OCI-LY1 (cell line): Measurements from ENCODE around the gene COMT.

ENCODE experiments used
- EZH2 ChIP-seq: fragments of 200-600 bp; sonication (generic), shearing (Covaris generic); IDR thresholded peaks from 2 replicates; pipeline ENCODE4 v1.8.0; 2017; ENCODE audit warnings: borderline replicate concordance, mixed run types, mild to moderate bottlenecking, antibody characterized with exemption, low read length, moderate library complexity, mixed read lengths
- TF ChIP-seq, protein P1 (sequence below): fragments of 200-600 bp; sonication (generic), shearing (Covaris generic); IDR thresholded peaks from 2 replicates; pipeline ENCODE4 v1.5.1; 2017; ENCODE audit warnings: mild to moderate bottlenecking, antibody characterized with exemption, low read length, moderate library complexity, mixed read lengths

- TF ChIP-seq, protein P1, sequence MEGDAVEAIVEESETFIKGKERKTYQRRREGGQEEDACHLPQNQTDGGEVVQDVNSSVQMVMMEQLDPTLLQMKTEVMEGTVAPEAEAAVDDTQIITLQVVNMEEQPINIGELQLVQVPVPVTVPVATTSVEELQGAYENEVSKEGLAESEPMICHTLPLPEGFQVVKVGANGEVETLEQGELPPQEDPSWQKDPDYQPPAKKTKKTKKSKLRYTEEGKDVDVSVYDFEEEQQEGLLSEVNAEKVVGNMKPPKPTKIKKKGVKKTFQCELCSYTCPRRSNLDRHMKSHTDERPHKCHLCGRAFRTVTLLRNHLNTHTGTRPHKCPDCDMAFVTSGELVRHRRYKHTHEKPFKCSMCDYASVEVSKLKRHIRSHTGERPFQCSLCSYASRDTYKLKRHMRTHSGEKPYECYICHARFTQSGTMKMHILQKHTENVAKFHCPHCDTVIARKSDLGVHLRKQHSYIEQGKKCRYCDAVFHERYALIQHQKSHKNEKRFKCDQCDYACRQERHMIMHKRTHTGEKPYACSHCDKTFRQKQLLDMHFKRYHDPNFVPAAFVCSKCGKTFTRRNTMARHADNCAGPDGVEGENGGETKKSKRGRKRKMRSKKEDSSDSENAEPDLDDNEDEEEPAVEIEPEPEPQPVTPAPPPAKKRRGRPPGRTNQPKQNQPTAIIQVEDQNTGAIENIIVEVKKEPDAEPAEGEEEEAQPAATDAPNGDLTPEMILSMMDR: no peak
- TF ChIP-seq EZH2: no peak
Measured at GRCh38 chr22:20011123-20011992, 69.8 kb downstream of the COMT start.
